ENCODE measurements around the gene CELSR2.
"Not testable (repeated sequence)": the region's sequence is repeated elsewhere in the genome, so short reads cannot be mapped to it uniquely, and the experiment has no call there.

The CELSR2 gene

GRCh38 chr1:109281680-109282496, 32.5 kb downstream of the CELSR2 start:
- Histone ChIP-seq H3K9me3 (ENCODE audit: severe bottlenecking) (no peaks in the 10 kb centered on the region), H3K27me3 (ENCODE audit: insufficient read depth, low read depth, severe bottlenecking) (no peaks in the 10 kb centered on the region), H3K4me3 (ENCODE audit: low read depth, low read length) (peak overlapping the region; percentile 66), H3K27ac (peak overlapping the region; percentile 91), H3K36me3 (peaks cover 37% of the 10 kb centered on the region)
- no peak for DNase-seq
- no peak for TF ChIP-seq CTCF (IDR thresholded peaks at IDR 0.05; ENCODE audit: low read depth, low read length)

GRCh38 chr1:109282497-109282951, 33.2 kb downstream of the CELSR2 start:
- TF ChIP-seq CTCF (IDR thresholded peaks at IDR 0.05; ENCODE audit: low read depth, low read length), result 0 out of 2 replicates have a peak, but pooled peaks have one; percentile 10
- no peak for DNase-seq
- peak overlapping the region; percentile 66 for H3K4me3 ChIP-seq (ENCODE audit: low read depth, low read length)
- no peaks in the 10 kb centered on the region for H3K27me3 ChIP-seq (ENCODE audit: insufficient read depth, low read depth, severe bottlenecking)
- peak overlapping the region; percentile 91 for H3K27ac ChIP-seq
- H3K36me3 ChIP-seq, result peaks cover 37% of the 10 kb centered on the region
- no peaks in the 10 kb centered on the region for H3K9me3 ChIP-seq (ENCODE audit: severe bottlenecking)

- DNase-seq, result peak; percentile 99
- Histone ChIP-seq H3K36me3 (peaks cover 31% of the 10 kb centered on the region), H3K4me3 (ENCODE audit: low read depth, low read length) (peak within 1 kb of the TSS; percentile 66), H3K9me3 (ENCODE audit: severe bottlenecking) (no peaks in the 10 kb centered on the region), H3K27me3 (ENCODE audit: insufficient read depth, low read depth, severe bottlenecking) (no peaks in the 10 kb centered on the region), H3K27ac (peak within 1 kb of the TSS; percentile 91)
- TF ChIP-seq CTCF (IDR thresholded peaks at IDR 0.05; ENCODE audit: low read depth, low read length), result peak; percentile 38
These were observed 33.8 kb downstream of the CELSR2 start, which contains the start of gene PSRC1 for GRCh38 chr1:109282952-109283747. PSRC1 (minus strand) TSS chr1:109283145.

- peaks cover 24% of the 10 kb centered on the region for H3K36me3 ChIP-seq
- no peak for DNase-seq
- no peaks in the 10 kb centered on the region for H3K27me3 ChIP-seq (ENCODE audit: insufficient read depth, low read depth, severe bottlenecking)
- peak overlapping the region; percentile 91 for H3K27ac ChIP-seq
- TF ChIP-seq CTCF (IDR thresholded peaks at IDR 0.05; ENCODE audit: low read depth, low read length), result no peak
- no peaks in the 10 kb centered on the region for H3K9me3 ChIP-seq (ENCODE audit: severe bottlenecking)
- H3K4me3 ChIP-seq (ENCODE audit: low read depth, low read length), result peak overlapping the region; percentile 66
These were observed 34.6 kb downstream of the CELSR2 start for GRCh38 chr1:109283748-109284600.

- H3K27me3 ChIP-seq (ENCODE audit: insufficient read depth, low read depth, severe bottlenecking); H3K36me3 ChIP-seq; H3K4me3 ChIP-seq (ENCODE audit: low read depth, low read length); H3K9me3 ChIP-seq (ENCODE audit: severe bottlenecking); H3K27ac ChIP-seq; DNase-seq: not testable (repeated sequence)
These were observed 37.4 kb downstream of the CELSR2 start for GRCh38 chr1:109286762-109287161.
